CD4-positive, alpha-beta T cell (primary cell): Measurements from ENCODE around the gene LEKR1. TPM values are rescaled to one million over a fixed set of nuclear protein-coding genes. Genes with fewer than 3 reads are reported as not detected.

Source experiments
- ATAC-seq: fragments of 200-7000 bp; cut with Tn5 transposase; one replicate; pipeline ENCODE4 v1.10.0; 2022; ENCODE audit warnings: mild to moderate bottlenecking; ENCODE audit not compliant: poor library complexity
- CTCF ChIA-PET: fragments of 350-600 bp; sonication (Branson Sonifier 250); formaldehyde crosslinking; loops from one replicate; lab custom pipeline; 2021; ENCODE audit warnings: antibody characterized with exemption, inconsistent platforms; lab: Charles Lee
- POLR2A ChIA-PET: fragments of 350-600 bp; sonication (Branson Sonifier 250); formaldehyde crosslinking; loops from one replicate; lab custom pipeline; 2021; ENCODE audit warnings: antibody characterized with exemption, inconsistent platforms; lab: Charles Lee
- DNase-seq, 14 experiments: peaks; one replicate each; pipeline ENCODE4 v3.0.0-alpha.2; 2013 to 2020; ENCODE audit warnings: mixed read lengths in 2 of 14
- H3K27ac ChIP-seq, 2 donors: one replicate each; pipeline versions ENCODE4 v1.5.1 to v1.7.0; 2013; ENCODE audit warnings: low read length in 2 of 2, low read depth in 1 of 2, mild to moderate bottlenecking in 1 of 2
- H3K27me3 ChIP-seq, 2 experiments: 1 replicate in 1 of 2; 2 replicates in 1 of 2; pipeline versions ENCODE4 v1.6.1 to v1.7.0; 2013; ENCODE audit warnings: low read length in 2 of 2, control low read depth in 1 of 2, mild to moderate bottlenecking in 1 of 2, moderate library complexity in 1 of 2; ENCODE audit not compliant: insufficient read depth in 2 of 2, control insufficient read depth in 1 of 2
- H3K36me3 ChIP-seq: one replicate; pipeline ENCODE4 v1.6.1; 2013; ENCODE audit warnings: low read length, control low read depth; ENCODE audit not compliant: insufficient read depth
- H3K4me1 ChIP-seq: one replicate; pipeline ENCODE4 v1.6.1; 2013; ENCODE audit warnings: low read length, control low read depth; ENCODE audit not compliant: insufficient read depth
- H3K4me3 ChIP-seq: one replicate; pipeline ENCODE4 v1.5.1; 2013; ENCODE audit warnings: mild to moderate bottlenecking, low read length, moderate library complexity
- H3K9me3 ChIP-seq, 2 experiments: 1 replicate in 1 of 2; 2 replicates in 1 of 2; pipeline versions ENCODE4 v1.6.1 to v1.7.0; 2013; ENCODE audit warnings: low read length in 2 of 2, mild to moderate bottlenecking in 2 of 2, control low read depth in 1 of 2, moderate library complexity in 1 of 2; ENCODE audit not compliant: control insufficient read depth in 1 of 2, insufficient read depth in 1 of 2
- H3K27ac Mint-ChIP-seq: one replicate; pipeline ENCODE4 v1.8.0; 2020; ENCODE audit warnings: mixed read lengths
- H3K27me3 Mint-ChIP-seq: one replicate; pipeline ENCODE4 v1.8.0; 2021; ENCODE audit warnings: mixed read lengths
- H3K36me3 Mint-ChIP-seq: one replicate; pipeline ENCODE4 v1.8.0; 2021; ENCODE audit warnings: low read depth, mixed read lengths
- H3K4me1 Mint-ChIP-seq: one replicate; pipeline ENCODE4 v1.8.0; 2021; ENCODE audit warnings: low read depth, mixed read lengths
- H3K4me3 Mint-ChIP-seq: one replicate; pipeline ENCODE4 v1.8.0; 2020; ENCODE audit warnings: mild to moderate bottlenecking, mixed read lengths
- H3K9me3 Mint-ChIP-seq: one replicate; pipeline ENCODE4 v1.8.0; 2020; ENCODE audit warnings: mixed read lengths
- intact Hi-C, 2 experiments: fragments of 100-400 bp; cut with DNase I in 1 of 2; cut with micrococcal nuclease in 1 of 2; formaldehyde crosslinking; loops; one replicate each; pipeline versions ENCODE4 v1.15.1 to v1.9.0; 2023 to 2025; cut with DNase I, micrococcal nuclease
- total RNA-seq, 174 experiments: library from RNA in 2 of 174; stranded (reverse) in 2 of 174; gene quantifications; one replicate each; pipeline ENCODE4 v1.2.3 and lab custom pipeline; 2021 to 2026
- TF ChIP-seq, protein P1 (sequence below): fragments of 200-600 bp; IDR thresholded peaks from one replicate; pipeline ENCODE4 v1.8.0; 2022; ENCODE audit warnings: antibody characterized with exemption, mild to moderate bottlenecking

Gene LEKR1
- total RNA-seq, 2 experiments from 2014 or later: 0.77 to 1.0 TPM

DNA sequence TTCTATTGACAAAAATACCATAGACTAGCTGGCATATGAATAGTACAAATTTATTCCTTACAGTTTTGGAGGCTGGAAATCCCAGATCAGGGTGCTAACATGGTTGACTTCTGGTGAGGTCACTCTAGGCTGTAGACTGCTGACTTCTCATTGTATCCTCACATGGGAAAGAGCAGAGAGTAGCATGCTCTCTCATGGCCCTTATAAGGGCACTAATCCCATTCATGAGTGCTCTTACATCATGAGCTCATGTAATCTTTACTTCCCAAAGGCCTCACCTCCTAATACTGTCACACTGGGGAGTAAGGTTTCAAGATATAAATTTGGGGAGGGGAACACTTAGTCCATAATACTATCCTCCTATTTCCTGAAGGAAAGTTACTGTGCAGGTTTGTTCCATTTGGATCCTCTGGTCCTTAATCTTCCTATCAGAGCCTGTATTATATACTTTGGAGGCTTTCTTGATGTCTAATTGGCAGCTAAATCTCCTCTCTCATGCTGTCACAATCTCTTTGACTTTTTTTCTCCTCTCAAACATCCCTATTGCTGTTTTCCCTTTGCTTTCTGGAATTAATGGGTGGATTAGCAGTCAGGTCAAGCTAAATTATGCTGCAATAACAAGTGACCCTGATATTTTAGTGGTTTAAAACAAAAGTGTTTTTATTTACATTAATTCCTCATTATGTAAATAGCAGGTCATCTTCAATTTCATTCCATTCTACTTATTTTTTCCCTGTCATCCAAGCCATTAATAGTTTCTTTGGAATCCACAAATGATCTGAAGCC, 23.1 kb upstream of the LEKR1 start:
- TF ChIP-seq, protein P1, sequence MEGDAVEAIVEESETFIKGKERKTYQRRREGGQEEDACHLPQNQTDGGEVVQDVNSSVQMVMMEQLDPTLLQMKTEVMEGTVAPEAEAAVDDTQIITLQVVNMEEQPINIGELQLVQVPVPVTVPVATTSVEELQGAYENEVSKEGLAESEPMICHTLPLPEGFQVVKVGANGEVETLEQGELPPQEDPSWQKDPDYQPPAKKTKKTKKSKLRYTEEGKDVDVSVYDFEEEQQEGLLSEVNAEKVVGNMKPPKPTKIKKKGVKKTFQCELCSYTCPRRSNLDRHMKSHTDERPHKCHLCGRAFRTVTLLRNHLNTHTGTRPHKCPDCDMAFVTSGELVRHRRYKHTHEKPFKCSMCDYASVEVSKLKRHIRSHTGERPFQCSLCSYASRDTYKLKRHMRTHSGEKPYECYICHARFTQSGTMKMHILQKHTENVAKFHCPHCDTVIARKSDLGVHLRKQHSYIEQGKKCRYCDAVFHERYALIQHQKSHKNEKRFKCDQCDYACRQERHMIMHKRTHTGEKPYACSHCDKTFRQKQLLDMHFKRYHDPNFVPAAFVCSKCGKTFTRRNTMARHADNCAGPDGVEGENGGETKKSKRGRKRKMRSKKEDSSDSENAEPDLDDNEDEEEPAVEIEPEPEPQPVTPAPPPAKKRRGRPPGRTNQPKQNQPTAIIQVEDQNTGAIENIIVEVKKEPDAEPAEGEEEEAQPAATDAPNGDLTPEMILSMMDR: no peak
- no peak overlapping the region for H3K27ac Mint-ChIP-seq
- intact Hi-C loops: loop anchor here in 1 of 2 experiments (10.0 kb wide), 1 partner anchor 1292 kb away; no protein-coding TSS in a partner anchor
- H3K4me3 ChIP-seq: no peak overlapping the region
- no peak for DNase-seq
- peaks cover 0 to 9% of the 10 kb centered on the region in 2 experiments for H3K9me3 ChIP-seq
- no peaks in the 10 kb centered on the region for H3K27me3 ChIP-seq
- ChIA-PET CTCF (no interaction called here), POLR2A (no interaction called here)
- H3K36me3 ChIP-seq: no peaks in the 10 kb centered on the region
- H3K4me3 Mint-ChIP-seq: no peak overlapping the region
- no peak for ATAC-seq
- H3K27ac ChIP-seq: no peak overlapping the region
- H3K36me3 Mint-ChIP-seq: peaks cover 21% of the 10 kb centered on the region
- peaks cover 17% of the 10 kb centered on the region for H3K9me3 Mint-ChIP-seq
- H3K4me1 Mint-ChIP-seq: no peaks in the 10 kb centered on the region
- H3K4me1 ChIP-seq: no peaks in the 10 kb centered on the region
- no peaks in the 10 kb centered on the region for H3K27me3 Mint-ChIP-seq

DNA sequence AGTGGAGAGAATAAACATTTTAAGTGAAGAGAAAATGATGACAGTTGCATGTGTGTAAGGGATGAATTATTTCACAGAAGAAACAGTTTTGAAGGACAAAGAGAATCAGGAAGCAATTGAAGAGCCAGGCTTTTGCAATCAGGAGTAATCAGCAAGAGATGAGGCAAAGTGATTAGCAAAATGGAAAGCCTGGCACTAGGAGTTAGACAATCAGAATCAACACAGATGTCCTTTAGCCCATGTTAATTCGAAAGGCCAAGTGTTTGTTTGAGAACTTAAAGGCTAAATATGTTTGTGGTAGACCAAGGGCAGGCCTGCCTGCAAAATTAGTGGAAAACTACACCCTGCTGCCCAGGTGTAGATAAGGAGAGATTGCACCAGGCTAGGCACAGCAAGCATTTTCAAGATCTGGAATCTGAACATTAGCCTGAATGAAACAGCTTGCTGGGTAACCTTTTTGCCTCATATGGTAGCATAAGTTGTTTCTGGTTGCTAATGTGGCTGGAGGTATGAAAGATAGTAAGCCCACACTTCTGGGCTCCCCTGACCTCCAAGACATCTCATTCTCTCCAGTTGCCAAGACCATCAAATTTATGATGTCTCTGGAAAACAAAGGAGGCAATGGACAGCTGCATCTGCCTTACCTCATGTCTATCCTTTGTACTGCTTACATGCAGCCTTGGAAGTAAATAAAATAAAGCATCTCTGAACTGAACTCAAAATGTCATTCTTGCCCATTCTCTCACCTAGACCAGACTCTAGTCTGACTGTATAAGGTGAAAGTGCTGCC, 22.0 kb upstream of the LEKR1 start:
- ChIA-PET CTCF (no interaction called here), POLR2A (no interaction called here)
- Mint-ChIP-seq H3K4me1 (no peaks in the 10 kb centered on the region), H3K36me3 (peaks cover 17% of the 10 kb centered on the region), H3K27me3 (no peaks in the 10 kb centered on the region), H3K4me3 (no peak overlapping the region), H3K27ac (no peak overlapping the region), H3K9me3 (peaks cover 17% of the 10 kb centered on the region)
- Histone ChIP-seq H3K36me3 (no peaks in the 10 kb centered on the region), H3K9me3 (peaks cover 0 to 9% of the 10 kb centered on the region in 2 experiments), H3K4me1 (no peaks in the 10 kb centered on the region), H3K27me3 (no peaks in the 10 kb centered on the region), H3K27ac (no peak overlapping the region), H3K4me3 (no peak overlapping the region)
- no peak for ATAC-seq
- TF ChIP-seq, protein P1: no peak
- intact Hi-C loops: loop anchor here in 1 of 2 experiments (10.0 kb wide), 1 partner anchor 1291 kb away; no protein-coding TSS in a partner anchor
- no peak for DNase-seq

DNA sequence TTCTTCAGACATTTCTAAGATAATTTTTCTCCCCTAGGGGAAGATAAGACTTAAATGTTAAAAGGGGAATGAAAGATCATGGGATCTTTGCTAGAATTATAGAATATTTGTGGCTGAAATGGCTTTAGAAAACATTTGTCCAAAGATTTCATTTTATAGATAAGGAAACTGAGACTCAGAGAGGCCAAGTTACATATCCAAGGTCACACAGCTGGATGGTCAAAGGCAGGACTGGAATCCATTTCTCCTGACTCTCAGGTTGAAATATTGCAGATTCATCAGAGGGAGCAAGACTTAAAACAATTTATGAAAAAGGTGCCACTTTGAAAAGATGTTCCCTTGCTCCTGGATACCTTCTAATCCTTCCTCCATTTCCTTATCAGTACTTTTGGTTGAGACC, 19.5 kb upstream of the LEKR1 start:
- no peaks in the 10 kb centered on the region for H3K27me3 Mint-ChIP-seq
- no peak overlapping the region for H3K27ac ChIP-seq
- peaks cover 9% of the 10 kb centered on the region for H3K9me3 Mint-ChIP-seq
- H3K4me1 ChIP-seq: no peaks in the 10 kb centered on the region
- no peaks in the 10 kb centered on the region for H3K27me3 ChIP-seq
- H3K27ac Mint-ChIP-seq: no peak overlapping the region
- ATAC-seq (no peak), DNase-seq (no peak)
- POLR2A ChIA-PET: no interaction called here
- no peak overlapping the region for H3K4me3 Mint-ChIP-seq
- peaks cover 18% of the 10 kb centered on the region for H3K36me3 Mint-ChIP-seq
- CTCF ChIA-PET: no interaction called here
- H3K4me1 Mint-ChIP-seq: no peaks in the 10 kb centered on the region
- intact Hi-C loops: loop anchor here in 1 of 2 experiments (10.0 kb wide), 1 partner anchor 1288 kb away; no protein-coding TSS in a partner anchor
- peaks cover 4 to 9% of the 10 kb centered on the region in 2 experiments for H3K9me3 ChIP-seq
- TF ChIP-seq, protein P1: no peak
- no peaks in the 10 kb centered on the region for H3K36me3 ChIP-seq
- no peak overlapping the region for H3K4me3 ChIP-seq
